ENCODE data around the gene C11orf91. TPM values are rescaled to one million over a fixed set of nuclear protein-coding genes. Genes with fewer than 3 reads are reported as not detected.

The C11orf91 gene
- total and polyA plus RNA-seq, 2 of the 4 experiments (the other 2 are of a cell fraction): 0.10 TPM; not detected in 1

- Histone ChIP-seq H4K20me1 (ENCODE audit: insufficient read depth, low read length) (peaks cover 65% of the 10 kb centered on the region), H2AK5ac (ENCODE audit: low read depth, low read length) (peak overlapping the region; percentile 98), H3K4me1 (ENCODE audit: control insufficient read depth, insufficient read depth, low read length) (peaks cover 36% of the 10 kb centered on the region), H4K5ac (ENCODE audit: low read depth, low read length) (peak overlapping the region; percentile 28), H4K8ac (ENCODE audit: low read depth in 2 of 2, low read length in 2 of 2) (peak overlapping the region; percentile 21 to 51), H3K9me1 (ENCODE audit: insufficient read depth, low read length) (peaks cover 38% of the 10 kb centered on the region), H4K91ac (ENCODE audit: insufficient read depth, low read depth, low read length) (peak overlapping the region; percentile 86), H3K23ac (ENCODE audit: low read depth, low read length) (peak overlapping the region; percentile 89), H2AFZ (replicated peaks; ENCODE audit: low read length, poor library complexity) (no peak overlapping the region), H2BK15ac (ENCODE audit: low read depth, low read length) (peak overlapping the region; percentile 91; the same call in 2 of the 3 replicates), H3K56ac (ENCODE audit: extremely low read depth, insufficient read depth, low read length) (0 out of 2 replicates have a peak overlapping the region, but pooled peaks have one; percentile 6), H3K14ac (replicated peaks; ENCODE audit: low read depth, low read length) (peak overlapping the region; percentile 86), H3K4me2 (ENCODE audit: low read depth, low read length) (no peak overlapping the region), H3K36me3 (ENCODE audit: control insufficient read depth, insufficient read depth, low read length) (peaks cover 34% of the 10 kb centered on the region), H2AK9ac (replicated peaks; ENCODE audit: low read depth, low read length, poor library complexity) (peak overlapping the region; percentile 51), H3K9me3 (ENCODE audit: control insufficient read depth, insufficient read depth, low read length) (no peaks in the 10 kb centered on the region), H3K18ac (ENCODE audit: low read depth, low read length) (peak overlapping the region; percentile 30), H2BK120ac (ENCODE audit: low read depth, low read length) (peak overlapping the region; percentile 83), H3K9ac (ENCODE audit: low read depth, low read length) (no peak overlapping the region), H2BK5ac (ENCODE audit: low read depth, low read length, poor library complexity, severe bottlenecking) (peak overlapping the region; percentile 74), H3K27ac (ENCODE audit: insufficient read depth, low read length) (peak overlapping the region; percentile 75), H2BK20ac (ENCODE audit: low read depth, low read length) (peak overlapping the region; percentile 92), H3K4me3 (ENCODE audit: insufficient read depth, low read depth, low read length) (no peak overlapping the region), H3K79me1 (ENCODE audit: low read depth in 1 of 2, low read length in 2 of 2) (peaks cover 32 to 77% of the 10 kb centered on the region in 2 experiments), H3K27me3 (ENCODE audit: control insufficient read depth, insufficient read depth, low read length) (no peaks in the 10 kb centered on the region), H3K4ac (ENCODE audit: low read depth, low read length) (peak overlapping the region; percentile 81)
- intact Hi-C loops (cut with micrococcal nuclease) (no loop called here), in situ Hi-C loops (cut with MboI; ENCODE audit: low sequenced_read_pairs) (no loop called here), dilution Hi-C loops (cut with HindIII; ENCODE audit: low sequenced_read_pairs, unreplicated experiment) (no loop called here)
- DNase-seq (no peak), ATAC-seq (ENCODE audit: low read depth) (no peak)
- 87% methylated on average over 3 of the region's 5 CpGs; no CpG with 5 or more reads in 1 of the 2 experiments for WGBS, 2 experiments (ENCODE audit: extremely low coverage in 2 of 2, insufficient read length in 1 of 2)
- TF ChIP-seq POLR2A (IDR thresholded peaks at IDR 0.05; ENCODE audit: low read depth, low read length) (no peak), FOS (IDR thresholded peaks at IDR 0.05; ENCODE audit: low read depth, low read length) (no peak), MXI1 (IDR thresholded peaks at IDR 0.05; ENCODE audit: borderline replicate concordance, low read depth, low read length) (no peak), ELK1 (IDR thresholded peaks at IDR 0.05; ENCODE audit: borderline replicate concordance, low read depth, low read length) (no peak), MAZ (IDR thresholded peaks at IDR 0.05; ENCODE audit: borderline replicate concordance, low read depth, low read length) (no peak), RFX5 (IDR thresholded peaks at IDR 0.05; ENCODE audit: low read depth, low read length) (no peak), RAD21 (IDR thresholded peaks at IDR 0.05; ENCODE audit: low read length) (no peak), SMC3 (IDR thresholded peaks at IDR 0.05; ENCODE audit: low read depth, low read length) (no peak), RCOR1 (IDR thresholded peaks at IDR 0.05; ENCODE audit: insufficient replicate concordance, low read length) (no peak), MAFK (IDR thresholded peaks at IDR 0.05; ENCODE audit: low read depth, low read length) (no peak), CEBPB (IDR thresholded peaks at IDR 0.05; ENCODE audit: low read depth, low read length) (no peak), NFE2L2 (IDR thresholded peaks at IDR 0.05; ENCODE audit: low read depth, low read length) (no peak), USF2 (IDR thresholded peaks at IDR 0.05; ENCODE audit: low read depth, low read length) (no peak), BHLHE40 (IDR thresholded peaks at IDR 0.05; ENCODE audit: low read depth, low read length) (no peak), CHD1 (IDR thresholded peaks at IDR 0.05; ENCODE audit: low read depth, low read length) (no peak), CTCF (conservative IDR thresholded peaks at IDR 0.05; ENCODE audit: low read depth, low read length) (no peak)
- POLR2A ChIA-PET (ENCODE audit: unreplicated experiment): no interaction called here
- CTCF ChIA-PET: interaction anchor here (0.8 kb wide), 1 partner anchor 578 kb away, joined by 3 read pairs; no protein-coding TSS in a partner anchor
- BruUV-seq (replicated peaks): no TSS peak
These were observed 21.4 kb upstream of the C11orf91 start for GRCh38 chr11:33721984-33722383.

Measured in IMR-90 (cell line).